A673 (cell line): ENCODE results near the gene GNAQ. TPM values are rescaled to one million over a fixed set of nuclear protein-coding genes. Genes with fewer than 3 reads are reported as not detected.
"Not testable (repeated sequence)": the region's sequence is repeated elsewhere in the genome, so short reads cannot be mapped to it uniquely, and the experiment has no call there.

Experiments
- BruUV-seq: library from RNA; stranded (reverse); fragments of 400-500 nt; replicated peaks from 2 replicates; lab custom pipeline; 2021; lab: Mats Ljungman, UMichigan
- CTCF ChIA-PET: fragments of 300-600 bp; sonication (Branson Sonifier 250); formaldehyde crosslinking; loops from one replicate; lab custom pipeline; 2022; ENCODE audit warnings: antibody characterized with exemption; lab: Charles Lee
- POLR2A ChIA-PET: fragments of 300-600 bp; sonication (Branson Sonifier 250); formaldehyde crosslinking; loops from one replicate; lab custom pipeline; 2022; ENCODE audit warnings: antibody characterized with exemption; ENCODE audit not compliant: low non-redundant PET; lab: Charles Lee
- DNase-seq: peaks from one replicate; pipeline ENCODE4 v3.0.0-alpha.2; 2015; ENCODE audit warnings: low spot score
- H3K27ac ChIP-seq: fragments of 200-600 bp; sonication (generic); 2 replicates; pipeline ENCODE4 v1.5.1; 2016; ENCODE audit warnings: mixed run types, low read depth, mild to moderate bottlenecking, mixed read lengths, antibody characterized with exemption, low read length; ENCODE audit not compliant: poor library complexity, severe bottlenecking
- H3K27me3 ChIP-seq: fragments of 200-600 bp; sonication (generic); replicated peaks from 2 replicates; pipeline ENCODE4 v1.6.1; 2017; ENCODE audit warnings: mixed run types, low read depth, mild to moderate bottlenecking, mixed read lengths, antibody characterized with exemption, low read length; ENCODE audit not compliant: insufficient read depth, poor library complexity
- H3K36me3 ChIP-seq: fragments of 200-600 bp; sonication (generic); 2 replicates; pipeline ENCODE4 v1.6.1; 2016; ENCODE audit warnings: mixed run types, mild to moderate bottlenecking, mixed read lengths, antibody characterized with exemption, low read length; ENCODE audit not compliant: insufficient read depth, poor library complexity, severe bottlenecking
- H3K4me1 ChIP-seq: fragments of 200-600 bp; sonication (generic); 2 replicates; pipeline ENCODE4 v1.6.1; 2017; ENCODE audit warnings: mixed run types, mild to moderate bottlenecking, mixed read lengths, antibody characterized with exemption, low read length; ENCODE audit not compliant: insufficient read depth, poor library complexity, severe bottlenecking
- H3K4me3 ChIP-seq: fragments of 200-600 bp; sonication (generic); 2 replicates; pipeline ENCODE4 v1.5.1; 2016; ENCODE audit warnings: low read depth, mixed run types, mild to moderate bottlenecking, mixed read lengths, low read length; ENCODE audit not compliant: poor library complexity, severe bottlenecking
- H3K9me3 ChIP-seq: fragments of 200-600 bp; sonication (generic); 2 replicates; pipeline ENCODE4 v1.6.1; 2016; ENCODE audit warnings: mixed run types, low read depth, mild to moderate bottlenecking, mixed read lengths, antibody characterized with exemption, low read length; ENCODE audit not compliant: poor library complexity, severe bottlenecking
- CTCF ChIP-seq: fragments of 300-800, 200-600 bp; sonication (generic); conservative IDR thresholded peaks from 2 replicates; pipeline ENCODE4 v1.5.1; 2017; ENCODE audit warnings: low read depth, mild to moderate bottlenecking, antibody characterized with exemption, low read length, moderate library complexity, mixed read lengths
- EZH2 ChIP-seq: fragments of 200-600 bp; sonication (generic); IDR thresholded peaks from 2 replicates; pipeline ENCODE4 v1.6.1; 2017; ENCODE audit warnings: borderline replicate concordance, low read depth, mild to moderate bottlenecking, mixed read lengths, antibody characterized with exemption, low read length; ENCODE audit not compliant: poor library complexity, severe bottlenecking
- intact Hi-C: fragments of 100-400 bp; cut with micrococcal nuclease; formaldehyde crosslinking; loops from one replicate; pipeline ENCODE4 v1.10.0; 2022; ENCODE audit not compliant: unreplicated experiment
- total RNA-seq: library from RNA; stranded (reverse); gene quantifications from 2 replicates; pipeline ENCODE4 v1.2.3, GENCODE V29; 2021

The GNAQ gene
- total RNA-seq, 1 experiment from 2014 or later: 69.9 TPM

- ChIA-PET POLR2A (no interaction called here), CTCF (no interaction called here)
- no peak for TF ChIP-seq CTCF
- TF ChIP-seq EZH2: no peak
- H3K4me1 ChIP-seq: peaks cover 17% of the 10 kb centered on the region
- BruUV-seq: no TSS peak
- H3K27me3 ChIP-seq: no peaks in the 10 kb centered on the region
- H3K36me3 ChIP-seq: no peaks in the 10 kb centered on the region
- no peak for DNase-seq
- intact Hi-C loops: no loop called here
- H3K27ac ChIP-seq: no peak overlapping the region
- no peak overlapping the region for H3K4me3 ChIP-seq
- no peaks in the 10 kb centered on the region for H3K9me3 ChIP-seq
Observed at GRCh38 chr9:77719321-77719720, 312.3 kb downstream of the GNAQ start.

GRCh38 chr9:77718298-77718640 lies 313.3 kb downstream of the GNAQ start:
- CTCF ChIA-PET, H3K27me3 ChIP-seq, H3K9me3 ChIP-seq, intact Hi-C loops, H3K4me3 ChIP-seq, H3K36me3 ChIP-seq, H3K27ac ChIP-seq, DNase-seq, BruUV-seq: not testable (repeated sequence)
- peaks cover 26% of the 10 kb centered on the region for H3K4me1 ChIP-seq
- POLR2A ChIA-PET: interaction anchor here (0.6 kb wide), 1 partner anchor 9 kb away, joined by 6 read pairs; no protein-coding TSS in a partner anchor

GRCh38 chr9:77717608-77718297 lies 313.9 kb downstream of the GNAQ start:
- H3K27me3 ChIP-seq, CTCF ChIA-PET, H3K27ac ChIP-seq, H3K36me3 ChIP-seq, H3K9me3 ChIP-seq, POLR2A ChIA-PET, H3K4me3 ChIP-seq, intact Hi-C loops, DNase-seq: not testable (repeated sequence)
- peaks cover 30% of the 10 kb centered on the region for H3K4me1 ChIP-seq
- TSS peak; percentile 9 for BruUV-seq

GRCh38 chr9:77714077-77714549 lies 317.5 kb downstream of the GNAQ start:
- Histone ChIP-seq H3K9me3 (no peaks in the 10 kb centered on the region), H3K4me1 (peaks cover 30% of the 10 kb centered on the region), H3K4me3 (no peak overlapping the region), H3K27ac (peak overlapping the region; percentile 53), H3K36me3 (no peaks in the 10 kb centered on the region), H3K27me3 (no peaks in the 10 kb centered on the region)
- TF ChIP-seq EZH2 (no peak), CTCF (no peak)
- no TSS peak for BruUV-seq
- ChIA-PET POLR2A (no interaction called here), CTCF (no interaction called here)
- peak; percentile 77 for DNase-seq
- intact Hi-C loops: no loop called here
